Measurements from ENCODE around the gene PIEZO1.

The PIEZO1 gene

GRCh38 chr16:88733630-88734360 is 51.2 kb downstream of the PIEZO1 start:
- no peak for DNase-seq (ENCODE audit: low spot score)

GRCh38 chr16:88732961-88733294 is 52.1 kb downstream of the PIEZO1 start:
- no peak for DNase-seq (ENCODE audit: low spot score)

GRCh38 chr16:88732172-88732960 is 52.7 kb downstream of the PIEZO1 start:
- DNase-seq (ENCODE audit: low spot score), result no peak

GRCh38 chr16:88731699-88732098 is 53.3 kb downstream of the PIEZO1 start:
- DNase-seq (ENCODE audit: low spot score), result no peak

- no peak for DNase-seq (ENCODE audit: low spot score)
Observed at GRCh38 chr16:88730632-88731607, 54.1 kb downstream of the PIEZO1 start.

- no peak for DNase-seq (ENCODE audit: low spot score)
Observed at GRCh38 chr16:88727871-88728270, 57.1 kb downstream of the PIEZO1 start.

GRCh38 chr16:88726981-88727380 is 58.0 kb downstream of the PIEZO1 start:
- DNase-seq (ENCODE audit: low spot score), result no peak

GRCh38 chr16:88726408-88726749 is 58.6 kb downstream of the PIEZO1 start:
- no peak for DNase-seq (ENCODE audit: low spot score)

- DNase-seq (ENCODE audit: low spot score), result no peak
Observed at GRCh38 chr16:88725609-88726407, 59.2 kb downstream of the PIEZO1 start.

- DNase-seq (ENCODE audit: low spot score), result no peak
Observed at GRCh38 chr16:88724855-88725555, 60.0 kb downstream of the PIEZO1 start.

- no peak for DNase-seq (ENCODE audit: low spot score)
Observed at GRCh38 chr16:88723911-88724310, 61.1 kb downstream of the PIEZO1 start.

- DNase-seq (ENCODE audit: low spot score), result no peak
Observed at GRCh38 chr16:88723507-88723887, 61.5 kb downstream of the PIEZO1 start.

GRCh38 chr16:88722784-88723506 is 62.1 kb downstream of the PIEZO1 start:
- DNase-seq (ENCODE audit: low spot score), result no peak

GRCh38 chr16:88721815-88722755 is 62.9 kb downstream of the PIEZO1 start:
- DNase-seq (ENCODE audit: low spot score), result no peak

GRCh38 chr16:88721236-88721635 is 63.8 kb downstream of the PIEZO1 start:
- no peak for DNase-seq (ENCODE audit: low spot score)

GRCh38 chr16:88720396-88720970 is 64.5 kb downstream of the PIEZO1 start:
- DNase-seq (ENCODE audit: low spot score), result no peak

- no peak for DNase-seq (ENCODE audit: low spot score)
Observed at GRCh38 chr16:88719933-88720296, 65.1 kb downstream of the PIEZO1 start.

GRCh38 chr16:88719267-88719932 is 65.6 kb downstream of the PIEZO1 start:
- peak; percentile 90 for DNase-seq (ENCODE audit: low spot score)

Measured in globus pallidus (tissue), 1 donor.